ENCODE measurements around the gene MAP3K2. TPM values are rescaled to one million over a fixed set of nuclear protein-coding genes. Genes with fewer than 3 reads are reported as not detected.

MAP3K2 gene
- total RNA-seq, 1 donor from 2014 or later: 36.6 TPM

GRCh38 chr2:127415593-127416505 is 28.1 kb upstream of the MAP3K2 start:
- Histone ChIP-seq H3K4me3 (peak overlapping the region; percentile 38 to 43), H3K27ac (no peak overlapping the region), H3K27me3 (no peaks in the 10 kb centered on the region), H3K9me3 (no peaks in the 10 kb centered on the region), H3K4me1 (peaks cover 40% of the 10 kb centered on the region), H3K36me3 (no peaks in the 10 kb centered on the region)
- TF ChIP-seq CTCF (IDR thresholded peaks at IDR 0.05) (peak in 2 of 3 experiments; percentile 34 to 42), POLR2AphosphoS5 (IDR thresholded peaks at IDR 0.05; ENCODE audit: insufficient read depth in 1 of 2, low read depth in 1 of 2) (peak in 1 of 2 donors; percentile 27), POLR2A (IDR thresholded peaks at IDR 0.05) (no peak)
- DNase-seq (ENCODE audit: extremely low spot score in 2 of 2): no peak
- intact Hi-C loops (cut with DNase I): no loop called here

- Histone ChIP-seq H3K4me3 (no peak overlapping the region), H3K27ac (no peak overlapping the region), H3K27me3 (no peaks in the 10 kb centered on the region), H3K4me1 (peaks cover 47% of the 10 kb centered on the region), H3K36me3 (no peaks in the 10 kb centered on the region), H3K9me3 (no peaks in the 10 kb centered on the region)
- no peak for TF ChIP-seq CTCF (IDR thresholded peaks at IDR 0.05)
- no peak for TF ChIP-seq POLR2A (IDR thresholded peaks at IDR 0.05)
- no peak for TF ChIP-seq POLR2AphosphoS5 (IDR thresholded peaks at IDR 0.05; ENCODE audit: insufficient read depth in 1 of 2, low read depth in 1 of 2)
- intact Hi-C loops (cut with DNase I): no loop called here
- DNase-seq (ENCODE audit: extremely low spot score in 2 of 2): no peak
Observed at GRCh38 chr2:127414638-127415592, 27.1 kb upstream of the MAP3K2 start.

GRCh38 chr2:127413782-127414637 is 26.2 kb upstream of the MAP3K2 start:
- Histone ChIP-seq H3K27ac (no peak overlapping the region), H3K9me3 (no peaks in the 10 kb centered on the region), H3K36me3 (no peaks in the 10 kb centered on the region), H3K27me3 (no peaks in the 10 kb centered on the region), H3K4me3 (no peak overlapping the region), H3K4me1 (peaks cover 47% of the 10 kb centered on the region)
- no peak for DNase-seq (ENCODE audit: extremely low spot score in 2 of 2)
- intact Hi-C loops (cut with DNase I): no loop called here
- TF ChIP-seq CTCF (IDR thresholded peaks at IDR 0.05): no peak
- no peak for TF ChIP-seq POLR2AphosphoS5 (IDR thresholded peaks at IDR 0.05; ENCODE audit: insufficient read depth in 1 of 2, low read depth in 1 of 2)
- no peak for TF ChIP-seq POLR2A (IDR thresholded peaks at IDR 0.05)

GRCh38 chr2:127413200-127413599 is 25.4 kb upstream of the MAP3K2 start:
- Histone ChIP-seq H3K27ac (no peak overlapping the region), H3K9me3 (no peaks in the 10 kb centered on the region), H3K4me1 (peaks cover 53% of the 10 kb centered on the region), H3K36me3 (no peaks in the 10 kb centered on the region), H3K4me3 (no peak overlapping the region), H3K27me3 (no peaks in the 10 kb centered on the region)
- intact Hi-C loops (cut with DNase I): no loop called here
- no peak for DNase-seq (ENCODE audit: extremely low spot score in 2 of 2)
- TF ChIP-seq CTCF (IDR thresholded peaks at IDR 0.05) (no peak), POLR2AphosphoS5 (IDR thresholded peaks at IDR 0.05; ENCODE audit: insufficient read depth in 1 of 2, low read depth in 1 of 2) (no peak), POLR2A (IDR thresholded peaks at IDR 0.05) (no peak)
